GM19043 (cell line): ENCODE measurements around the gene MRPL21.
"Not testable (repeated sequence)": the region's sequence is repeated elsewhere in the genome, so short reads cannot be mapped to it uniquely, and the experiment has no call there.

Experiments
- ATAC-seq: cut with Tn5 transposase; IDR thresholded peaks from one replicate; pipeline ENCODE4 v1.9.1; 2021; ENCODE audit warnings: low read depth; ENCODE audit not compliant: unreplicated experiment

Gene MRPL21

DNA sequence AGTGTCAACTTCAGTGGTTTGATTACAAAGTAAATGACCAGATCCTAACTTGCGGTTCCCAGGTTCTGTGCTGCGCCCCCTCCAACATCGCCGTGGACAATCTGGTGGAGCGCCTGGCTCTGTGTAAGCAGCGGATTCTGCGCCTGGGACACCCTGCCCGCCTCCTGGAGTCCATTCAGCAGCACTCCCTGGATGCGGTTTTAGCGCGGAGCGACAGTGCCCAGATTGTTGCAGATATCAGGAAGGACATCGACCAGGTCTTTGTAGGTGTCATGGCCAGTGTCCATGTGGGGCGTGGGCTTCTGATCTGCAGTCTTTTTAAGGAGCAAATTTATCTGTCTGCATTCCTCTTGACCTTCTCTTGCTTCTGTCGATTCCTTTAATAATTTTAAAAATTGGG is 11.1 kb upstream of the MRPL21 start:
- no peak for ATAC-seq

- no peak for ATAC-seq
Observed at GRCh38 chr11:68913188-68913587, 9.6 kb upstream of the MRPL21 start.

DNA sequence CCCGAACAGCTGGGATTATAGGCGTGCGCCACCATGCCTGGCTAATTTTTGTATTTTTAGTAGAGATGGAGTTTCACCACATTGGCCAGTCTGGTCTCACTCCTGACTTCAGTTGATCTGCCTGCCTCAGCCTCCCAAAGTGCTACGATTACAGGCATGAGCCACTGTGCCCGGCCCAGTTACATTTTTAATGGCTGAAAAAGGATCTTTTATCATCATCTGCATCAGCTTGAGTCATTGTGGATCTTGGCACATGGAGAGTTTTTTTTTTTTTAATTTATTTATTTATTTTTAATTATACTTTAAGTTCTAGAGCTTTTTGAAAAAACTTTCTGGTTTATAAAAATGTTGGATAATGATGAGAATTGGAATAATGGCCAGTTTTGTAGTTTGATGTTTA is 8.6 kb upstream of the MRPL21 start:
- no peak for ATAC-seq

GRCh38 chr11:68911731-68912130 is 8.1 kb upstream of the MRPL21 start:
- no peak for ATAC-seq

DNA sequence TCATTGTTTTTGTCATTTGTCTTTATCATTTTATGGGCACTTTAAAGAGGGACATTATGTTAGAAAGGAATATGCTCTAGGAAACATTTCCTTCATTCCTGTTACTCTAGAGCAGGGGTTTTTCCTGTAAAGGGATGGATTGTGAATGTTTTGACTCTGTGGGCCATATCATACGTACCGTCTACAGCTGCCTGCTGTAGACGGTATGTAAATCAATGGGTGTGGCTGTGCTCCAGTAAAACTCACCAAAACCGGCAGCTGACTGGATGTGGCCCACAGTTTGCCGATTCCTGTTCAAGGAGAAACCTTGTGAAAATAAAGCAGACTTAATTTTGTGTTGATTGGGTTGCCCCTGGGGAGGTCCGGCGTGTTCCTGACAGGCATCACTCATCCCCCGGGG is 7.3 kb upstream of the MRPL21 start:
- no peak for ATAC-seq

DNA sequence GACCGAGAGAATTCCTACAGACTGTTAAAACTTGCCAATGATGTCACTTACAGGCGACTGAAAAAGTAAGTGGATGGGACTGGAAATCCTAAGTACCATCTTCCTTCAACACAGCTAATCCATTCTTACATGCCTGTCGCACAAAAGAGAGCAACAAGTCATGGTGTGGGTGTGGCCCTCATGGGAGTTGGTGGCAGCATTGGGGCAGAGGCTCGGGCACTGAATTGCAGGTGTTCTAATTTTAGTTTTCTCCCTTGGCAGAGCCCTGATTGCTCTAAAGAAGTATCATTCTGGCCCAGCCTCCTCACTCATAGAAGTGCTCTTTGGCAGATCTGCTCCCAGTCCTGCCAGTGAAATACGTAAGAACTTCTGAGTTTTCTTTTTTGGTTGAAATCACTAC is 4.6 kb upstream of the MRPL21 start:
- no peak for ATAC-seq

- no peak for ATAC-seq
Observed at GRCh38 chr11:68905421-68906360, 2.1 kb upstream of the MRPL21 start.

DNA sequence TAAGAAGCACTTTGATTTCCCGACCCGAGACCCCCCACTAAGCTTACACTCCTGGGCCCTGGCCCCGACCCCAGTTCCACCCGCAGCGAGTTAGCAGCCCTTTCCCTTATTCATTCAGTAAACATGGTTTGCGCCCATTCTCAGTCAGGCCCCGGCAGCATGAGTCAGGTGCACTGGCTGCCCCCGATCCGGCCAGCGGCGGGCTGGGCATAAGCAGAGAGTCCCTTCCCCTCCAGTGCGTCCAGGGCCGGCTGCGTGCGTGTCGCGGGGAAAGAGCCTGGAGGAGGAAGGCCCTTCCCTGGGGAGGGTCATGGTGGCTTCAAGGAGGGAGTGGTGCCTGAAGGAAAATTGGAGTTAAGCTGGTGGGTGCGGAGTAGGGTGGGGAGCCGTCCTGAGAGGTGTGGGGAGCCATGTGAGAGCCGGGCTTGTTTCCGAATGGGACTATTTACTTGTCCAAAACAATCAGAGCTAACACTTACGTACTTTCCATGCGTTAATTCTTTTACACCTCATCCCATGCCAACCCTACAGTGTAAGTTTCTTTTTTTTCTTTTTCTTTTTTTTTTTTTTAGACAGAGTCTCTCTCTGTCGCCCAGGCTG is 716 bp upstream of the MRPL21 start:
- no peak for ATAC-seq

GRCh38 chr11:68900835-68901381 is 2.7 kb downstream of the MRPL21 start:
- ATAC-seq, result no peak

GRCh38 chr11:68897441-68897840 is 6.2 kb downstream of the MRPL21 start:
- no peak for ATAC-seq

DNA sequence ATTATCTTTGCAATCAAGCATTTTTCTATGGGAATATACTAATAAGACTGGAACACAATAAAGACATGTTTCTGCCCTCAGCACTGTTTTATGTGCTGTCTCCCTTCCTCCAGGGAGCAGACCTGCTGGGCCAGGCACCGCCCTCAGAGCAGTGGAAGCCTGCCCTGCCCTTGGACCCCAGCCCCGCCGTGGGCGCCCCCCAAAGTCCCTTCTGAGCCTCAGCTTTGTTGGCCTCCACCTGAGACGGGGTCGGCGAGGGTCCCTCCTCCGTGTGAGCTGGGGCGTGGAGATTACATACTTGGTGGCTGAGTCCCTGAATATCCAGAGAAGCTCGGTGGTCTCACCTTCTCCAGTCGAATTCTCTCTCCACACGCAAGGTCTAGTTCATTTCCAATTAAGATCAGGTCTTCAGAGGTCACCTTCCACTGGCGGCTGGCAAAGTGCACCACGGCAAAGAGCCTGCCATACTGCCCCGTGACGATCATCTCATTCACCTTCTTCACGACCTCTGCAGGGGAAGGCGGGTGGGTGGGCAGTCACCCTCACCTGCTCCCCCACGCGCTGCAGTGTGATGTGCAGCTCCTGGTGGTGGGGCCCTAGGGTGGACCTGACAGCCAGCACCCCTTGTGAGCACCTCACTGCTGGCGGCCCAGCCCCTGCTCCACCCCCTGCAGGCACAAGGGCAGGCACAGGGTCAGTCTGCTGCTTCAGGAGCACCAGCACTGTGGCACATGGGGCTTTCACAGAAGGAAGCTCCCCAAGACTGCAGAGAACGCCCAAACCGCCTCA is 7.3 kb downstream of the MRPL21 start:
- no peak for ATAC-seq

DNA sequence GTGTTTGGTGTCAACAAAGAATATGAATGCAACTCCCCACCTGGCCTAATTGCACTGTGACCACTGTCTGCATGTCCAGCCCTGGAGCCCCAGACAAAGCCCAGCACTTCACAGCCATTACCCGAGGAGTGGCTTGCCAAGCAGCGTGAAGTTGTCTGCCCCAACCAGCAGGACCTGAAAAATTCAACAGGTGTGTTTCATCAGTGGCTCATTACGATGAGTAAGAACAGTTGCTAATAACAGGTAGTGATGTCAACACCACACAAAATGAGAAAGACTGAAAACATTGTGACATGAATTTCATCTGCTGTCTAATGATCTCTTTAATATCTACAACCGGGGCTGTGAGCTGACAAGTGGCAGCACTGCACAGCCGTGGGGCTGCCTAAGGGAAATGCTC is 10.3 kb downstream of the MRPL21 start:
- no peak for ATAC-seq

GRCh38 chr11:68892576-68892975 is 11.1 kb downstream of the MRPL21 start:
- ATAC-seq, result no peak

- ATAC-seq, result no peak
Observed at GRCh38 chr11:68891351-68891948, 12.2 kb downstream of the MRPL21 start.

DNA sequence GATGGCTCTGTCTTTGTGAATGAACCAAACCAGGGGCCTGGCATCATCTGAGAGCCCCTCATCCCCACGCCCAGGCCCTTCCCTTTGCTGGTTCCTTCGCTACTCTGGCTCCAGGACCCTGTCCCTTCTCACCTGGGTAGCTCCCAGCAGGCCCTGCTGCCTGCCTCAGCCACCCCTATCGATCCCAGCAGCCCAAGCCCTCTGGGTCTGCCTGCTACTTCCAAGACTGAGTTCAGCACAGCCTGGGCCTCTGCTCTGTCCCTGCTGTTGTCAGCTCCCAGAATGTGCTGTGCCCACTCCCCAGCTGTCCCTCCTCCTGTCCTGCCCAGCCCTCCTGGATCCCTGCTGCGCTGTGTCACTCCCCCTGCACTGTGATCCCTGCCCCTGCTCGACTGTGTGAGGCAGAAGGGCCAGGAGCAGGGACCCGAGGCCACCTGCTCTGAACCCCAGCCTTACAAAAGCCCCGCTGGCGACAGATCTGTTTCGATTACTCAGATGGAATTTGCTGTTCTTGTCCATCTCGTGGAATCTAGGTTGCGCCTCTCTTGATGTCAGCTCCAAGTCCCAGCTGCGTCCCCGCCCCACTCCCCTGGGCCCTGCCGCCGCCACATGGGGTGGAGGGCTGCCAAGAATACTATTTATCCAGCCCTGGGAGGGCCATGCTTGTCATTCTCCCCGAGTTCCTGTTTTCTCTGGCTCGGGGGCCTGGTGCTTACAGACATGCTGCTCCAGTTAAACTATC is 13.0 kb downstream of the MRPL21 start:
- no peak for ATAC-seq

DNA sequence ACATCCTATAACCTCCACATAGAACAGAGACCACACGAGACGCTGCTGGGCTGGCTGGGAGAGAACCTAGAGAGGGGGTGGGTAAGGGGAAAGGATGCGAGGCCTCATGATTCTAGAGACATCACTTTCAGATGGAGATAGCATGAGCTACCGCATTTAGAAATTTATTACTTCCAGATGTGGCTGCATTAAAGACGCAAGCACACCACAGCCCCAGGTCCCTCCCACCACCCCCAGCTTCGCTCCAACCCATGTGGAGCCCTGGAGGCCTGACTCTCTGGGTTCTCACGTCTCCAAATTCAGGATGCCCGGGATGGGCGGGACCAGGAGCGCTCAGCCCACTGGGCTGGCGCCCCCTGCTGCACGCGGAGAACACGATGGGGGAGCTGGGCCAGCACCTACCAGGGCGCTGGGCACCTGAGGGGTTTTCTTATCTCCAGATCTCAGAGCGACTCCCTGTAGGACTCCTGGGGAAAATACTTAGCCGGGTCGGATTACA is 13.6 kb downstream of the MRPL21 start:
- ATAC-seq, result no peak

- ATAC-seq, result not testable (repeated sequence)
Observed at GRCh38 chr11:68884827-68885226, 18.8 kb downstream of the MRPL21 start.

DNA sequence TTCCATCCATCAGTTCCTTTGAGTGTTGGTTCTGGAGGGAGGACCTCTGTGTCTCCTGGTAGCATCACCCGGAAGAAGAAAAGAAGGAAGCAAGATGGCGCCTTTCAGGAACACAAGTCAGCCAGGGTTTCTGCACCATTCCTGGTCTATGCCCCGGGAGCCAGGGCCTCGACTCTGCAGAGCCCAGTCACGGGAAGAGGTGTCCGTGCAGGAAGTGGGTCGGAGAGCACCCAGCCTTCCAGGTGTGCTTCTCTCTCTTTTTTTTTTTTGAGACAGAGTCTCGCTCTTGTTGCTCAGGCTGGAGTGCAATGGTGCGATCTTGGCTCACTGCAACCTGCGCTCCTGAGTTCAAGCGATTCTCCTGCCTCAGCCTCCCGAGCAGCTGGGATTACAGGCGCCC is 21.2 kb downstream of the MRPL21 start:
- ATAC-seq, result no peak

- ATAC-seq, result no peak
Observed at GRCh38 chr11:68881320-68881719, 22.3 kb downstream of the MRPL21 start.

DNA sequence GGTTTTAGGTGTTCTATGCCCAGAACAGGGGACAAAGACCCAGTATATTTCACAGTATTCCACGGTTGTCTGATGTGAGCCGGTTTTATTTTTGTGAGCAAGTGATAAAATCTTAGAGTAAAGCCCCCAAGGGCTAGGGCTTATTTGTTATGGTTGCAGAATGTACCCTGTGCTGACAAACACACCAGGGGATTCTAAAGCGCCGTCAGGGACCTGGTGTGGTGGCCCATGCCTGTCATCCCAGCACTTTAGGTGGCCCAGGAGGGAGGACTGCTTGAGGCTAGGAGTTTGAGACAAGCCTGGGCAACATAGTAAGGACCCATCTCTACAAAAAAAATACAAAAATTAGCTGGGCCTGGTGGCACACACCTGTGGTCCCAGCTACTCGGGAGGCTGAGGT is 22.8 kb downstream of the MRPL21 start:
- no peak for ATAC-seq
